ENCODE data around the gene MSH6. TPM values are rescaled to one million over a fixed set of nuclear protein-coding genes. Genes with fewer than 3 reads are reported as not detected.
A peak's percentile ranks its signal among the peaks of the same experiment; 100 is the strongest.

MSH6 gene
- total and polyA plus RNA-seq, 9 of the 15 experiments (the other 6 are each of a cell fraction or from before 2014, with no cell fraction given): 15.3 to 147 (median 80.5) TPM

GRCh38 chr2:47783486-47784351 lies 774 bp downstream of the MSH6 start (continued):
- peak; percentile 69 for TF ChIP-seq MGA (IDR thresholded peaks at IDR 0.05)
- TF ChIP-seq ETS1 (conservative IDR thresholded peaks at IDR 0.05; ENCODE audit: control insufficient read depth, low read depth, low read length): peak; percentile 45; the same call in 1 of the 2 replicates
- no peak for TF ChIP-seq CREB3L1 (IDR thresholded peaks at IDR 0.05; ENCODE audit: borderline replicate concordance, low read depth)
- peak; percentile 80 to 88 for TF ChIP-seq MNT (conservative IDR thresholded peaks at IDR 0.05)
- TF ChIP-seq UBTF (IDR thresholded peaks at IDR 0.05; ENCODE audit: borderline replicate concordance in 1 of 2, low read depth in 2 of 2, low read length in 2 of 2): 0 out of 4 replicates have a peak, but pooled peaks of 1 of the 2 experiments have one; percentile 1
- TF ChIP-seq ZNF24 (IDR thresholded peaks at IDR 0.05): no peak
